DND-41 (cell line): Measurements from ENCODE around the gene C10orf88.

ENCODE experiments used
- ATAC-seq: fragments of 200-7000 bp; cut with Tn5 transposase; 3 replicates; pipeline ENCODE4 v1.9.1; 2021; ENCODE audit warnings: low read depth; ENCODE audit not compliant: insufficient read depth
- DNase-seq: peaks from one replicate; pipeline ENCODE4 v3.0.0-alpha.2; 2020
- H2AFZ ChIP-seq: 2 replicates; pipeline ENCODE4 v1.6.0; 2012; ENCODE audit warnings: low read depth, low read length
- H3K27ac ChIP-seq: 2 replicates; pipeline ENCODE4 v1.5.1; 2012; ENCODE audit warnings: low read length, inconsistent platforms
- H3K27me3 ChIP-seq: fragments of 200-600 bp; sonication (generic); 2 replicates; pipeline ENCODE4 v1.6.0; 2012; ENCODE audit warnings: low read length, mild to moderate bottlenecking, inconsistent platforms; ENCODE audit not compliant: insufficient read depth, poor library complexity
- H3K36me3 ChIP-seq: 2 replicates; pipeline ENCODE4 v1.5.1; 2012; ENCODE audit warnings: low read length, inconsistent platforms; ENCODE audit not compliant: insufficient read depth
- H3K4me1 ChIP-seq: 2 replicates; pipeline ENCODE4 v1.5.1; 2012; ENCODE audit warnings: mild to moderate bottlenecking, low read length; ENCODE audit not compliant: insufficient read depth
- H3K4me2 ChIP-seq: 2 replicates; pipeline ENCODE4 v1.6.0; 2012; ENCODE audit warnings: mild to moderate bottlenecking, moderate library complexity, low read length, inconsistent platforms; ENCODE audit not compliant: insufficient read depth
- H3K4me3 ChIP-seq, 2 experiments: fragments of 200-600 bp in 1 of 2; shearing (Covaris generic) in 1 of 2; 2 replicates each; pipeline ENCODE4 v1.5.1; 2012 to 2016; ENCODE audit warnings: inconsistent platforms in 2 of 2, low read length in 2 of 2, mild to moderate bottlenecking in 2 of 2, low read depth in 1 of 2, moderate library complexity in 1 of 2
- H3K79me2 ChIP-seq: 2 replicates; pipeline ENCODE4 v1.6.0; 2012; ENCODE audit warnings: low read length, inconsistent platforms; ENCODE audit not compliant: insufficient read depth
- H3K9ac ChIP-seq: 2 replicates; pipeline ENCODE4 v1.6.0; 2012; ENCODE audit warnings: low read depth, mild to moderate bottlenecking, inconsistent platforms, low read length, moderate library complexity
- H3K9me3 ChIP-seq: 2 replicates; pipeline ENCODE4 v1.5.1; 2012; ENCODE audit warnings: low read length, moderate library complexity, mild to moderate bottlenecking, inconsistent platforms; ENCODE audit not compliant: insufficient read depth, severe bottlenecking
- H4K20me1 ChIP-seq: 2 replicates; pipeline ENCODE4 v1.6.0; 2012; ENCODE audit warnings: low read length; ENCODE audit not compliant: insufficient read depth
- EZH2 ChIP-seq: IDR thresholded peaks from 3 replicates; pipeline ENCODE4 v1.6.1; 2012; ENCODE audit warnings: borderline replicate concordance, low read depth, mild to moderate bottlenecking, moderate library complexity, low read length, inconsistent platforms; ENCODE audit not compliant: severe bottlenecking
- TF ChIP-seq, protein P1 (sequence below): IDR thresholded peaks from 2 replicates; pipeline ENCODE4 v1.5.1; 2012; ENCODE audit warnings: borderline replicate concordance, low read length, moderate library complexity, mild to moderate bottlenecking; ENCODE audit not compliant: poor library complexity, severe bottlenecking; ENCODE audit errors: extremely low read depth

C10orf88 gene

DNA sequence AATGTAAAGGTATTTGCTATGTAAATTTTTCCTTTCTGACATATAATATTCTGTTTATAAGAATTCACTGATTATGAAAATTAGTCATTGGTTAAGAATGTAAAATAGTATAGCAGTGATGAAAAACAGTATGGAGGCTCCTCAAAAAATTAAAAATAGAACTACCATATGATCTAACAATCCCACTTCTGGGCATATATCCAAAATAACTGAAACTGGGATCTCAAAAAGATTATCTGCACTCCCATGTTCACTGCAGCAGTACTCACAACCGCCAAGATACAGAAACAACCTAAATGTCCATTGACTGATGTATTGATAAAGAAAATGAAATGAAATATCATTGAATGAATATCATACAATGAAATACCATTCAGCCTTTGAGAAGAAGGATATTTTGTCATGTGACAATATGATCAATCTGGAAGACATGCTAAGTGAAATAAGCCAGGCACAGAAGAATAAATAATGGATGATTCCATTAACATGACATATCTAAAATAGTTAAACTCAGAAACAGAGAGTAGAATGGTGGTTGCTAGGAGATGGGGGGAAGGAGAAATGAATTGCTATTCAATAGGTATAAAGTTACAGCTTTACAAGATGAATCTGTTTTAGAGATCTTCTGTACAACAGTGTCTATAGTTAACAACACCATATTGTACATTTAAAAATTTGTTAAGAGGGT lies 14.0 kb downstream of the C10orf88 start:
- H3K4me2 ChIP-seq = no peak overlapping the region
- no peak for DNase-seq
- TF ChIP-seq, protein P1, sequence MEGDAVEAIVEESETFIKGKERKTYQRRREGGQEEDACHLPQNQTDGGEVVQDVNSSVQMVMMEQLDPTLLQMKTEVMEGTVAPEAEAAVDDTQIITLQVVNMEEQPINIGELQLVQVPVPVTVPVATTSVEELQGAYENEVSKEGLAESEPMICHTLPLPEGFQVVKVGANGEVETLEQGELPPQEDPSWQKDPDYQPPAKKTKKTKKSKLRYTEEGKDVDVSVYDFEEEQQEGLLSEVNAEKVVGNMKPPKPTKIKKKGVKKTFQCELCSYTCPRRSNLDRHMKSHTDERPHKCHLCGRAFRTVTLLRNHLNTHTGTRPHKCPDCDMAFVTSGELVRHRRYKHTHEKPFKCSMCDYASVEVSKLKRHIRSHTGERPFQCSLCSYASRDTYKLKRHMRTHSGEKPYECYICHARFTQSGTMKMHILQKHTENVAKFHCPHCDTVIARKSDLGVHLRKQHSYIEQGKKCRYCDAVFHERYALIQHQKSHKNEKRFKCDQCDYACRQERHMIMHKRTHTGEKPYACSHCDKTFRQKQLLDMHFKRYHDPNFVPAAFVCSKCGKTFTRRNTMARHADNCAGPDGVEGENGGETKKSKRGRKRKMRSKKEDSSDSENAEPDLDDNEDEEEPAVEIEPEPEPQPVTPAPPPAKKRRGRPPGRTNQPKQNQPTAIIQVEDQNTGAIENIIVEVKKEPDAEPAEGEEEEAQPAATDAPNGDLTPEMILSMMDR = no peak
- no peak for TF ChIP-seq EZH2
- H4K20me1 ChIP-seq = no peaks in the 10 kb centered on the region
- no peak overlapping the region for H2AFZ ChIP-seq
- no peaks in the 10 kb centered on the region for H3K27me3 ChIP-seq
- no peak overlapping the region for H3K27ac ChIP-seq
- ATAC-seq = no peak
- no peaks in the 10 kb centered on the region for H3K9me3 ChIP-seq
- H3K36me3 ChIP-seq = peaks cover 36% of the 10 kb centered on the region; the same call in 1 of the 2 replicates
- no peaks in the 10 kb centered on the region for H3K4me1 ChIP-seq
- H3K9ac ChIP-seq = no peak overlapping the region
- no peaks in the 10 kb centered on the region for H3K79me2 ChIP-seq
- H3K4me3 ChIP-seq = no peak overlapping the region

DNA sequence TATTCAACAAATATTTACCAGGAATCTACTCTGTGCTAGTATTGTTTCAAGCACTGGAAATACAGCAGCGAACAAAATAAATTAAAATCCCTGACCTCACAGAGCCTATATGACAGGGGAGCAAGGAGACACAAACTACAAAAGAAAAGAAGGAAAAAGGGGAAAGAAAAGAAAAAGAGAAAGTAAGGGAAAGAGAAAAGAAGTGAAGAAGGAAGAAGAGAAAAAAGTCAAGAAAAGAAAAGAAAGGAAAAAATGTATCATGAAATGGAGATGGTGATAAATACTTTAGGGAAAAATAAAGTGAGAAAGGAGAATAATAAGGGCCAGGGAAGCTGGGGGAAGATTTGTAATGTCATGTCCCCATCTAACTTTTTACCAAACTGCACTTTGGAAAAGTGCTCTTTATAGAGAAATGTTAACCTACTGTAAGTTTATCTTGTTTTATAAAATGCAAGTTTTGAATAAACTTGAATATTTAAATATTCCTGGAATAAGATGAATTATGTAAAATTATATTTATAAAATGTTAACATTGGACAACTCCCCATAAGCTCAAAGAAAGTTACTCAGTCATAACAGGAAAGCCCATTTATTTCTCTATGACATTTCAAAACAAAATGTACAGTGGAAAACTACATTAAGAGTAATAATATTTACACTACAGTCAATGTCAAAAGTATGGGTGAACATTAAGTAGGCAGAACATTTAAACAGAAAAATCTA lies 14.7 kb downstream of the C10orf88 start:
- Histone ChIP-seq H3K27me3 (no peaks in the 10 kb centered on the region), H3K36me3 (peaks cover 38% of the 10 kb centered on the region; the same call in 1 of the 2 replicates), H2AFZ (no peak overlapping the region), H3K27ac (no peak overlapping the region), H4K20me1 (no peaks in the 10 kb centered on the region), H3K4me2 (no peak overlapping the region), H3K9me3 (no peaks in the 10 kb centered on the region), H3K4me3 (no peak overlapping the region), H3K79me2 (no peaks in the 10 kb centered on the region), H3K9ac (no peak overlapping the region), H3K4me1 (no peaks in the 10 kb centered on the region)
- ATAC-seq = no peak
- TF ChIP-seq EZH2 = no peak
- TF ChIP-seq, protein P1 = no peak
- no peak for DNase-seq

GRCh38 chr10:122931088-122931906 lies 22.7 kb downstream of the C10orf88 start:
- H3K9ac ChIP-seq = no peak overlapping the region

More at GRCh38 chr10:122931088-122931906, 22.7 kb downstream of the C10orf88 start:
- no peaks in the 10 kb centered on the region for H4K20me1 ChIP-seq
- H3K9me3 ChIP-seq = no peaks in the 10 kb centered on the region
- no peaks in the 10 kb centered on the region for H3K27me3 ChIP-seq
- no peaks in the 10 kb centered on the region for H3K4me1 ChIP-seq
- H3K79me2 ChIP-seq = no peaks in the 10 kb centered on the region
- ATAC-seq (no peak), DNase-seq (no peak)
- no peak overlapping the region for H3K4me2 ChIP-seq
- H3K36me3 ChIP-seq = peaks cover 17% of the 10 kb centered on the region; the same call in 1 of the 2 replicates
- H3K27ac ChIP-seq = no peak overlapping the region
- no peak overlapping the region for H2AFZ ChIP-seq
- H3K4me3 ChIP-seq = no peak overlapping the region
- TF ChIP-seq EZH2 = no peak
- TF ChIP-seq, protein P1 = no peak
